DOHH2 (cell line): ENCODE measurements around the gene YIPF1.

ENCODE experiments used
- H3F3A ChIP-seq: fragments of 200-600 bp; sonication (generic), shearing (Covaris generic); 2 replicates; pipeline ENCODE4 v1.6.0; 2016; ENCODE audit warnings: antibody characterized with exemption, mild to moderate bottlenecking; ENCODE audit not compliant: control insufficient read depth, insufficient read depth
- H3K27ac ChIP-seq: fragments of 200-600 bp; sonication (generic); 2 replicates; pipeline ENCODE4 v1.5.1; 2014; ENCODE audit warnings: low read depth, mild to moderate bottlenecking, low read length, moderate library complexity
- H3K27me3 ChIP-seq: fragments of 200-600 bp; sonication (generic); 2 replicates; pipeline ENCODE4 v1.6.1; 2014; ENCODE audit warnings: mild to moderate bottlenecking, low read length, mixed read lengths; ENCODE audit not compliant: control insufficient read depth
- H3K36me3 ChIP-seq: fragments of 200-600 bp; sonication (generic); 2 replicates; pipeline ENCODE4 v1.6.1; 2014; ENCODE audit warnings: mild to moderate bottlenecking, low read length, moderate library complexity, mixed read lengths; ENCODE audit not compliant: control insufficient read depth
- H3K4me1 ChIP-seq: fragments of 200-600 bp; sonication (generic); 2 replicates; pipeline ENCODE4 v1.6.1; 2014; ENCODE audit warnings: mild to moderate bottlenecking, low read length, mixed read lengths; ENCODE audit not compliant: control insufficient read depth
- H3K4me2 ChIP-seq: fragments of 200-600 bp; sonication (generic); 2 replicates; pipeline ENCODE4 v1.6.0; 2014; ENCODE audit warnings: mild to moderate bottlenecking, low read length, moderate library complexity
- H3K4me3 ChIP-seq: fragments of 200-600 bp; sonication (generic); 2 replicates; pipeline ENCODE4 v1.5.1; 2014; ENCODE audit warnings: mild to moderate bottlenecking, low read length, mixed read lengths
- H3K79me2 ChIP-seq: fragments of 200-600 bp; sonication (generic); 2 replicates; pipeline ENCODE4 v1.6.1; 2014; ENCODE audit warnings: mild to moderate bottlenecking, low read length, mixed read lengths; ENCODE audit not compliant: control insufficient read depth
- H3K9me2 ChIP-seq: fragments of 200-600 bp; sonication (generic); replicated peaks from 2 replicates; pipeline ENCODE4 v1.6.1; 2014; ENCODE audit warnings: mild to moderate bottlenecking, low read length, mixed read lengths; ENCODE audit not compliant: control insufficient read depth
- H3K9me3 ChIP-seq: fragments of 200-600 bp; sonication (generic); 2 replicates; pipeline ENCODE4 v1.6.1; 2014; ENCODE audit warnings: antibody characterized with exemption, low read length, mixed read lengths; ENCODE audit not compliant: control insufficient read depth, insufficient read depth
- H4K20me1 ChIP-seq: fragments of 200-600 bp; sonication (generic); 2 replicates; pipeline ENCODE4 v1.6.0; 2014; ENCODE audit warnings: low read depth, mild to moderate bottlenecking, antibody characterized with exemption, low read length, moderate library complexity; ENCODE audit not compliant: control insufficient read depth, insufficient read depth
- CTCF ChIP-seq: fragments of 200-600 bp; sonication (generic); IDR thresholded peaks from one replicate; pipeline ENCODE4 v1.5.1; 2014; ENCODE audit warnings: antibody characterized with exemption, mild to moderate bottlenecking, low read depth, low read length; ENCODE audit not compliant: poor library complexity, severe bottlenecking
- EZH2phosphoT487 ChIP-seq: fragments of 200-600 bp; sonication (generic); IDR thresholded peaks from 2 replicates; pipeline ENCODE4 v1.6.1; 2017; ENCODE audit warnings: borderline replicate concordance, mild to moderate bottlenecking, antibody characterized with exemption, low read length, moderate library complexity, mixed read lengths

Gene YIPF1

GRCh38 chr1:53934170-53934765 is 44.7 kb upstream of the YIPF1 start:
- TF ChIP-seq EZH2phosphoT487 (no peak), CTCF (no peak)
- Histone ChIP-seq H3K4me1 (no peaks in the 10 kb centered on the region), H3K9me2 (no peaks in the 10 kb centered on the region), H3K27ac (no peak overlapping the region), H3K4me3 (no peak overlapping the region), H3K36me3 (peaks cover 44% of the 10 kb centered on the region), H3K4me2 (no peak overlapping the region), H3K79me2 (peaks cover 3% of the 10 kb centered on the region; the same call in 1 of the 2 replicates), H3F3A (no peaks in the 10 kb centered on the region), H3K9me3 (peaks cover 9% of the 10 kb centered on the region), H4K20me1 (no peaks in the 10 kb centered on the region), H3K27me3 (no peaks in the 10 kb centered on the region)

GRCh38 chr1:53931523-53931922 is 41.9 kb upstream of the YIPF1 start:
- H3K9me3 ChIP-seq, result peaks cover 9% of the 10 kb centered on the region
- peaks cover 48% of the 10 kb centered on the region for H3K36me3 ChIP-seq
- no peak overlapping the region for H3K4me3 ChIP-seq
- H3K4me2 ChIP-seq, result no peak overlapping the region
- no peaks in the 10 kb centered on the region for H4K20me1 ChIP-seq
- no peak for TF ChIP-seq CTCF
- no peak for TF ChIP-seq EZH2phosphoT487
- no peaks in the 10 kb centered on the region for H3K9me2 ChIP-seq
- no peaks in the 10 kb centered on the region for H3K4me1 ChIP-seq
- H3K79me2 ChIP-seq, result no peaks in the 10 kb centered on the region; the same call in 1 of the 2 replicates
- no peak overlapping the region for H3K27ac ChIP-seq
- no peaks in the 10 kb centered on the region for H3K27me3 ChIP-seq
- H3F3A ChIP-seq, result no peaks in the 10 kb centered on the region

GRCh38 chr1:53930932-53931331 is 41.3 kb upstream of the YIPF1 start:
- Histone ChIP-seq H3K9me3 (peaks cover 9% of the 10 kb centered on the region), H3F3A (no peaks in the 10 kb centered on the region), H3K4me2 (no peak overlapping the region), H3K9me2 (no peaks in the 10 kb centered on the region), H3K36me3 (peaks cover 43% of the 10 kb centered on the region), H3K4me3 (no peak overlapping the region), H3K4me1 (no peaks in the 10 kb centered on the region), H3K79me2 (no peaks in the 10 kb centered on the region; the same call in 1 of the 2 replicates), H3K27me3 (no peaks in the 10 kb centered on the region), H4K20me1 (no peaks in the 10 kb centered on the region), H3K27ac (no peak overlapping the region)
- no peak for TF ChIP-seq EZH2phosphoT487
- TF ChIP-seq CTCF, result no peak
